Measurements from ENCODE around the gene PLEKHM1.

Gene PLEKHM1

GRCh38 chr17:45408611-45409421 is 81.7 kb downstream of the PLEKHM1 start:
- DNase-seq (ENCODE audit: low read depth): no peak
- H3K4me3 ChIP-seq (ENCODE audit: low read length): no peak overlapping the region
- TF ChIP-seq CTCF (conservative IDR thresholded peaks at IDR 0.05; ENCODE audit: low read length): no peak

GRCh38 chr17:45406107-45406506 is 84.4 kb downstream of the PLEKHM1 start:
- DNase-seq (ENCODE audit: low read depth): no peak
- H3K4me3 ChIP-seq (ENCODE audit: low read length): no peak overlapping the region
- no peak for TF ChIP-seq CTCF (conservative IDR thresholded peaks at IDR 0.05; ENCODE audit: low read length)

- no peak overlapping the region for H3K4me3 ChIP-seq (ENCODE audit: low read length)
- DNase-seq (ENCODE audit: low read depth): no peak
- TF ChIP-seq CTCF (conservative IDR thresholded peaks at IDR 0.05; ENCODE audit: low read length): no peak
Observed at GRCh38 chr17:45405250-45406086, 85.1 kb downstream of the PLEKHM1 start.

GRCh38 chr17:45404870-45405249 is 85.7 kb downstream of the PLEKHM1 start:
- no peak overlapping the region for H3K4me3 ChIP-seq (ENCODE audit: low read length)
- no peak for TF ChIP-seq CTCF (conservative IDR thresholded peaks at IDR 0.05; ENCODE audit: low read length)
- no peak for DNase-seq (ENCODE audit: low read depth)

- no peak for DNase-seq (ENCODE audit: low read depth)
- H3K4me3 ChIP-seq (ENCODE audit: low read length): no peak overlapping the region
- no peak for TF ChIP-seq CTCF (conservative IDR thresholded peaks at IDR 0.05; ENCODE audit: low read length)
Observed at GRCh38 chr17:45403906-45404490, 86.5 kb downstream of the PLEKHM1 start.

GRCh38 chr17:45402916-45403315 is 87.6 kb downstream of the PLEKHM1 start:
- H3K4me3 ChIP-seq (ENCODE audit: low read length): no peak overlapping the region
- TF ChIP-seq CTCF (conservative IDR thresholded peaks at IDR 0.05; ENCODE audit: low read length): no peak
- no peak for DNase-seq (ENCODE audit: low read depth)
